Measurements from ENCODE around the gene RASGRF1.

- TF ChIP-seq TCF4 (CRISPR knock-in tag; IDR thresholded peaks at IDR 0.05; ENCODE audit: borderline replicate concordance) (no peak), POU6F1 (CRISPR knock-in tag; IDR thresholded peaks at IDR 0.05; ENCODE audit: borderline replicate concordance, low read depth) (no peak), TSHZ2 (CRISPR knock-in tag; IDR thresholded peaks at IDR 0.05) (no peak), ARNTL (CRISPR knock-in tag; IDR thresholded peaks at IDR 0.05; ENCODE audit: borderline replicate concordance, low read depth) (no peak), GLIS3 (CRISPR knock-in tag; IDR thresholded peaks at IDR 0.05) (no peak)
These were observed 26.1 kb downstream of the RASGRF1 start for GRCh38 chr15:79064496-79064895.

All from SK-N-SH treated with all-trans-retinoic acid at 6 μM for 48 hours (cell line).